B cell (primary cell): ENCODE data around the gene MPP4. TPM values are rescaled to one million over a fixed set of nuclear protein-coding genes. Genes with fewer than 3 reads are reported as not detected.

ENCODE experiments used
- ATAC-seq: fragments of 200-7000 bp; cut with Tn5 transposase; one replicate; pipeline ENCODE4 v1.10.0; 2021; ENCODE audit warnings: low read depth, mild to moderate bottlenecking, moderate number of reproducible peaks, moderate library complexity
- CTCF ChIA-PET: fragments of 350-600 bp; sonication (Branson Sonifier 250); formaldehyde crosslinking; loops from one replicate; lab custom pipeline; 2021; ENCODE audit warnings: antibody characterized with exemption, inconsistent platforms; lab: Charles Lee
- POLR2A ChIA-PET: fragments of 350-600 bp; sonication (Branson Sonifier 250); formaldehyde crosslinking; loops from one replicate; lab custom pipeline; 2021; ENCODE audit warnings: antibody characterized with exemption; lab: Charles Lee
- DNase-seq: peaks from one replicate; pipeline ENCODE4 v3.0.0; 2013
- H2AFZ ChIP-seq: 2 replicates; pipeline ENCODE4 v1.6.1; 2012; ENCODE audit warnings: mild to moderate bottlenecking, low read depth, low read length; ENCODE audit not compliant: insufficient read depth, poor library complexity, severe bottlenecking
- H3K27ac ChIP-seq, 2 donors: 1 replicate in 1 of 2; 2 replicates in 1 of 2; pipeline ENCODE4 v1.5.1; 2012 to 2013; ENCODE audit warnings: low read length in 2 of 2, mild to moderate bottlenecking in 2 of 2, moderate library complexity in 1 of 2
- H3K27me3 ChIP-seq, 4 experiments: fragments of 200-600 bp in 1 of 4; sonication (generic) in 1 of 4; replicated peaks in 1 of 4; 1 replicate in 2 of 4; 2 replicates in 2 of 4; pipeline versions ENCODE4 v1.6.1 to v1.7.0; 2013 to 2016; ENCODE audit warnings: low read length in 3 of 4, mild to moderate bottlenecking in 2 of 4, mixed read lengths in 1 of 4, moderate library complexity in 1 of 4; ENCODE audit not compliant: insufficient read depth in 4 of 4, control insufficient read depth in 3 of 4; ENCODE audit errors: control extremely low read depth in 1 of 4
- H3K36me3 ChIP-seq, 2 experiments: replicated peaks in 1 of 2; 1 replicate in 1 of 2; 2 replicates in 1 of 2; pipeline versions ENCODE4 v1.6.1 to v1.7.1; 2013; ENCODE audit warnings: low read length in 1 of 2; ENCODE audit not compliant: insufficient read depth in 2 of 2, control insufficient read depth in 1 of 2; ENCODE audit errors: control extremely low read depth in 1 of 2, extremely low read depth in 1 of 2
- H3K4me1 ChIP-seq, 2 donors: fragments of 200-600 bp in 1 of 2; sonication (generic) in 1 of 2; 1 replicate in 1 of 2; 2 replicates in 1 of 2; pipeline versions ENCODE4 v1.5.1 to v1.6.1; 2013 to 2017; ENCODE audit warnings: low read length in 2 of 2; ENCODE audit not compliant: control insufficient read depth in 2 of 2, insufficient read depth in 2 of 2
- H3K4me2 ChIP-seq: replicated peaks from 2 replicates; pipeline ENCODE3; 2012; ENCODE audit warnings: mild to moderate bottlenecking, low read depth, low read length; ENCODE audit not compliant: poor library complexity, severe bottlenecking
- H3K4me3 ChIP-seq, 5 experiments: fragments of 200-600 bp in 1 of 5; sonication (generic) in 1 of 5; 1 replicate in 3 of 5; 2 replicates in 2 of 5; pipeline versions ENCODE4 v1.5.1 to v1.7.0; 2011 to 2016; ENCODE audit warnings: low read length in 4 of 5, mild to moderate bottlenecking in 4 of 5, low read depth in 2 of 5, control low read depth in 1 of 5, moderate library complexity in 1 of 5; ENCODE audit not compliant: insufficient read depth in 1 of 5; ENCODE audit errors: control extremely low read depth in 1 of 5, extremely low read depth in 1 of 5
- H3K79me2 ChIP-seq: fragments of 200-600 bp; sonication (generic); one replicate; pipeline ENCODE4 v1.6.0; 2016; ENCODE audit warnings: low read length; ENCODE audit not compliant: control insufficient read depth, insufficient read depth
- H3K9ac ChIP-seq: fragments of 200-600 bp; sonication (generic); 2 replicates; pipeline ENCODE4 v1.6.1; 2017; ENCODE audit warnings: mild to moderate bottlenecking, low read length, moderate library complexity
- H3K9me3 ChIP-seq, 3 donors: one replicate each; pipeline versions ENCODE4 v1.6.1 to v1.7.1; 2013; ENCODE audit warnings: low read length in 2 of 3; ENCODE audit not compliant: control insufficient read depth in 2 of 3, insufficient read depth in 1 of 3; ENCODE audit errors: control extremely low read depth in 1 of 3
- H4K20me1 ChIP-seq: 2 replicates; pipeline ENCODE4 v1.6.0; 2012; ENCODE audit warnings: mild to moderate bottlenecking, low read length; ENCODE audit not compliant: insufficient read depth, control insufficient read depth, poor library complexity, severe bottlenecking
- H3K27ac Mint-ChIP-seq: one replicate; pipeline ENCODE4 v1.8.0; 2021; ENCODE audit warnings: mixed read lengths
- H3K27me3 Mint-ChIP-seq: one replicate; pipeline ENCODE4 v1.8.0; 2021; ENCODE audit warnings: mixed read lengths
- H3K4me1 Mint-ChIP-seq: one replicate; pipeline ENCODE4 v1.8.0; 2021; ENCODE audit warnings: mixed read lengths
- H3K4me3 Mint-ChIP-seq: one replicate; pipeline ENCODE4 v1.8.0; 2021; ENCODE audit warnings: mixed read lengths
- H3K9me3 Mint-ChIP-seq: one replicate; pipeline ENCODE4 v1.8.0; 2022; ENCODE audit warnings: mixed read lengths; ENCODE audit not compliant: insufficient read depth
- EZH2 ChIP-seq: IDR thresholded peaks from 2 replicates; pipeline ENCODE4 v1.6.1; 2012; ENCODE audit warnings: borderline replicate concordance, low read depth, mild to moderate bottlenecking, moderate library complexity, low read length; ENCODE audit not compliant: insufficient read depth, poor library complexity, severe bottlenecking
- whole genome bisulfite sequencing: methylation state at CpG from one replicate; pipeline ENCODE4 v1.1.5; 2013; ENCODE audit warnings: missing lambda C conversion rate; ENCODE audit not compliant: insufficient coverage; 5-methylcytosine and 5-hydroxymethylcytosine counted together
- intact Hi-C: fragments of 100-400 bp; cut with micrococcal nuclease; formaldehyde crosslinking; loops from one replicate; pipeline ENCODE4 v1.10.0; 2022
- polyA plus RNA-seq: library from polyadenylated mRNA; depleted of rRNA; stranded (reverse); fragments of >200 nt; gene quantifications from 2 replicates; pipeline ENCODE4 v1.2.3, GENCODE V29; 2012
- total RNA-seq, 2 donors: library from RNA; stranded (reverse); fragments of 120-200 nt in 1 of 2; gene quantifications; 1 replicate in 1 of 2; 2 replicates in 1 of 2; pipeline versions ENCODE4 v1.2.3 to v1.2.4, GENCODE V29; 2013 to 2022
- TF ChIP-seq, protein P1 (sequence below): fragments of 200-600 bp; IDR thresholded peaks from one replicate; pipeline ENCODE4 v1.8.0; 2022; ENCODE audit warnings: antibody characterized with exemption, mild to moderate bottlenecking

MPP4 gene
- total and polyA plus RNA-seq, 2 donors (not counting 1 experiment from before 2014, with no cell fraction given), result not detected

- Mint-ChIP-seq H3K4me1 (no peaks in the 10 kb centered on the region), H3K27me3 (no peaks in the 10 kb centered on the region), H3K4me3 (no peak overlapping the region), H3K9me3 (no peaks in the 10 kb centered on the region), H3K27ac (no peak overlapping the region)
- no peak for DNase-seq
- no peak for ATAC-seq
- no CpG with 5 or more reads among the region's 1 CpG for WGBS
- Histone ChIP-seq H3K27me3 (no peaks in the 10 kb centered on the region), H3K27ac (no peak overlapping the region), H3K4me3 (no peak overlapping the region), H3K4me1 (no peaks in the 10 kb centered on the region), H3K9me3 (no peaks in the 10 kb centered on the region), H3K9ac (no peak overlapping the region), H3K36me3 (peaks cover 3 to 18% of the 10 kb centered on the region in 2 experiments), H3K79me2 (no peaks in the 10 kb centered on the region), H2AFZ (no peak overlapping the region), H4K20me1 (no peaks in the 10 kb centered on the region), H3K4me2 (no peak overlapping the region)
- POLR2A ChIA-PET, result no interaction called here
- TF ChIP-seq, protein P1, sequence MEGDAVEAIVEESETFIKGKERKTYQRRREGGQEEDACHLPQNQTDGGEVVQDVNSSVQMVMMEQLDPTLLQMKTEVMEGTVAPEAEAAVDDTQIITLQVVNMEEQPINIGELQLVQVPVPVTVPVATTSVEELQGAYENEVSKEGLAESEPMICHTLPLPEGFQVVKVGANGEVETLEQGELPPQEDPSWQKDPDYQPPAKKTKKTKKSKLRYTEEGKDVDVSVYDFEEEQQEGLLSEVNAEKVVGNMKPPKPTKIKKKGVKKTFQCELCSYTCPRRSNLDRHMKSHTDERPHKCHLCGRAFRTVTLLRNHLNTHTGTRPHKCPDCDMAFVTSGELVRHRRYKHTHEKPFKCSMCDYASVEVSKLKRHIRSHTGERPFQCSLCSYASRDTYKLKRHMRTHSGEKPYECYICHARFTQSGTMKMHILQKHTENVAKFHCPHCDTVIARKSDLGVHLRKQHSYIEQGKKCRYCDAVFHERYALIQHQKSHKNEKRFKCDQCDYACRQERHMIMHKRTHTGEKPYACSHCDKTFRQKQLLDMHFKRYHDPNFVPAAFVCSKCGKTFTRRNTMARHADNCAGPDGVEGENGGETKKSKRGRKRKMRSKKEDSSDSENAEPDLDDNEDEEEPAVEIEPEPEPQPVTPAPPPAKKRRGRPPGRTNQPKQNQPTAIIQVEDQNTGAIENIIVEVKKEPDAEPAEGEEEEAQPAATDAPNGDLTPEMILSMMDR, result no peak
- TF ChIP-seq EZH2, result no peak
- intact Hi-C loops, result no loop called here
- CTCF ChIA-PET, result no interaction called here
Measured at GRCh38 chr2:201712726-201713125, 14.3 kb upstream of the MPP4 start.

DNA sequence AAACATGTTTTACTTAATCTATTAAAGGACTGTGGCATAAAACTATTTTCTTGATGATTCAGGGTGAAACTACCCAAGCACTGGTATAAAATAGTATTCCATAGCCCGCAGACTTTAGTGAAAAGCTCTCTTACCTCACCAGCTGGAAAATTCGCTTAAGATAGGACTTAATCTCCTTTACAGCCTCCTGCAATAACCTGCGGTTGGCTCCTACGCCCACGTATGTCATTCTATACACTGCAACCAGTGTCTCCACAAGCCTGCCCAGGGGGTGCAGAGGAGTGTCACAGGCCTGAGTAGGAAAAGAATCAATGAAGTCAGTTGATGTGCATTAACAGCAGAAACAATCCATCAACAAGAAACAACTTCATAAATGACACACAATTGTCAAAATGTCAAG, 11.3 kb upstream of the MPP4 start:
- intact Hi-C loops, result no loop called here
- TF ChIP-seq, protein P1, result no peak
- no peak for TF ChIP-seq EZH2
- H3K9ac ChIP-seq, result no peak overlapping the region
- no peak overlapping the region for H2AFZ ChIP-seq
- H3K27ac ChIP-seq, result no peak overlapping the region
- CTCF ChIA-PET, result interaction anchor here (0.6 kb wide), 1 partner anchor 378 kb away, joined by 5 read pairs; no protein-coding TSS in a partner anchor
- H3K27me3 ChIP-seq, result no peaks in the 10 kb centered on the region
- no CpG with 5 or more reads among the region's 5 CpGs for WGBS
- H3K79me2 ChIP-seq, result no peaks in the 10 kb centered on the region
- H3K4me2 ChIP-seq, result no peak overlapping the region
- H3K4me1 ChIP-seq, result no peaks in the 10 kb centered on the region
- H4K20me1 ChIP-seq, result no peaks in the 10 kb centered on the region
- H3K27ac Mint-ChIP-seq, result no peak overlapping the region
- no peak for ATAC-seq
- no peaks in the 10 kb centered on the region for H3K4me1 Mint-ChIP-seq
- H3K27me3 Mint-ChIP-seq, result no peaks in the 10 kb centered on the region
- H3K36me3 ChIP-seq, result peaks cover 3 to 9% of the 10 kb centered on the region in 2 experiments
- H3K9me3 ChIP-seq, result no peaks in the 10 kb centered on the region
- POLR2A ChIA-PET, result no interaction called here
- H3K4me3 Mint-ChIP-seq, result no peak overlapping the region
- H3K9me3 Mint-ChIP-seq, result no peaks in the 10 kb centered on the region
- H3K4me3 ChIP-seq, result no peak overlapping the region
- no peak for DNase-seq
